H1 (cell line): ENCODE results near the gene FGF12. TPM values are rescaled to one million over a fixed set of nuclear protein-coding genes. Genes with fewer than 3 reads are reported as not detected.

ENCODE experiments used
- CTCF ChIA-PET: fragments of 300-600 bp; sonication (Branson Sonifier 250); formaldehyde crosslinking; loops from one replicate; lab custom pipeline; 2021; ENCODE audit not compliant: partially characterized antibody; lab: Charles Lee
- POLR2A ChIA-PET: fragments of 300-600 bp; sonication (Branson Sonifier 250); formaldehyde crosslinking; loops from one replicate; lab custom pipeline; 2021; ENCODE audit warnings: inconsistent platforms; ENCODE audit not compliant: partially characterized antibody; lab: Charles Lee
- DNase-seq, 2 experiments: peaks; one replicate each; pipeline versions ENCODE4 v3.0.0 to v3.0.0-alpha.2; 2010 to 2022; ENCODE audit warnings: low spot score in 2 of 2, low read depth in 1 of 2, mixed read lengths in 1 of 2
- FAIRE-seq: peaks from 2 replicates; lab custom pipeline; 2011; peaks lifted over from hg19 to GRCh38; lab: Jason Lieb, UNC
- H2AFZ ChIP-seq: 2 replicates; pipeline ENCODE4 v1.8.1; 2012; ENCODE audit warnings: low read length, inconsistent platforms
- H2AK5ac ChIP-seq: 2 replicates; pipeline ENCODE4 v1.6.1; 2013; ENCODE audit warnings: low read depth, low read length
- H2BK120ac ChIP-seq: replicated peaks from 2 replicates; pipeline ENCODE3; 2013; ENCODE audit warnings: low read depth, low read length, inconsistent platforms
- H2BK12ac ChIP-seq: 2 replicates; pipeline ENCODE4 v1.6.1; 2013; ENCODE audit warnings: low read depth, low read length
- H2BK15ac ChIP-seq: 2 replicates; pipeline ENCODE4 v1.6.1; 2013; ENCODE audit warnings: low read length
- H2BK20ac ChIP-seq: 2 replicates; pipeline ENCODE4 v1.6.1; 2013; ENCODE audit warnings: low read length
- H2BK5ac ChIP-seq: 2 replicates; pipeline ENCODE4 v1.6.1; 2013; ENCODE audit warnings: low read depth, low read length
- H3K14ac ChIP-seq: 2 replicates; pipeline ENCODE4 v1.6.1; 2013; ENCODE audit warnings: inconsistent platforms; ENCODE audit not compliant: insufficient read length
- H3K18ac ChIP-seq: 2 replicates; pipeline ENCODE4 v1.6.1; 2013; ENCODE audit warnings: low read length; ENCODE audit errors: extremely low read depth
- H3K23ac ChIP-seq: 2 replicates; pipeline ENCODE4 v1.6.1; 2013; ENCODE audit warnings: inconsistent platforms; ENCODE audit not compliant: insufficient read length
- H3K23me2 ChIP-seq: 2 replicates; pipeline ENCODE4 v1.6.1; 2013; ENCODE audit warnings: low read depth, low read length
- H3K27ac ChIP-seq: 2 replicates; pipeline ENCODE4 v1.6.1; 2011; ENCODE audit warnings: low read depth, low read length, inconsistent platforms
- H3K27me3 ChIP-seq, 4 experiments: replicated peaks in 1 of 4; 1 replicate in 1 of 4; 2 replicates in 3 of 4; pipeline versions ENCODE4 v1.6.1 to v1.8.1; 2011 to 2013; ENCODE audit warnings: low read length in 3 of 4, mild to moderate bottlenecking in 3 of 4, inconsistent platforms in 2 of 4, mixed read lengths in 2 of 4, moderate library complexity in 1 of 4; ENCODE audit not compliant: control insufficient read depth in 3 of 4, insufficient read depth in 3 of 4; ENCODE audit errors: extremely low read depth in 1 of 4
- H3K36me3 ChIP-seq, 4 experiments: 2 replicates each; pipeline versions ENCODE4 v1.6.1 to v1.8.1; 2011 to 2013; ENCODE audit warnings: mild to moderate bottlenecking in 4 of 4, low read length in 3 of 4, moderate library complexity in 2 of 4, control low read depth in 1 of 4, inconsistent platforms in 1 of 4; ENCODE audit not compliant: insufficient read depth in 4 of 4, control insufficient read depth in 2 of 4
- H3K4ac ChIP-seq: replicated peaks from 2 replicates; pipeline ENCODE3; 2013; ENCODE audit warnings: low read length, low read depth, mixed read lengths, inconsistent platforms; ENCODE audit not compliant: insufficient read length
- H3K4me1 ChIP-seq, 4 experiments: replicated peaks in 1 of 4; 1 replicate in 1 of 4; 2 replicates in 3 of 4; pipeline versions ENCODE4 v1.6.1 to v1.8.1; 2011 to 2013; ENCODE audit warnings: low read length in 3 of 4, inconsistent platforms in 2 of 4, mixed read lengths in 1 of 4; ENCODE audit not compliant: insufficient read depth in 4 of 4, control insufficient read depth in 3 of 4
- H3K4me2 ChIP-seq, 2 experiments: 2 replicates each; pipeline versions ENCODE4 v1.6.1 to v1.8.1; 2011 to 2013; ENCODE audit warnings: low read depth in 2 of 2, low read length in 2 of 2, control low read depth in 1 of 2, inconsistent platforms in 1 of 2, mild to moderate bottlenecking in 1 of 2; ENCODE audit not compliant: insufficient read depth in 1 of 2
- H3K4me3 ChIP-seq, 4 experiments: fragments of 200-600, 300-600 bp in 1 of 4; sonication (generic), shearing (Covaris generic), sonication (Bioruptor Twin) in 1 of 4; 2 replicates each; pipeline versions ENCODE4 v1.5.1 to v1.8.1; 2011 to 2016; ENCODE audit warnings: low read length in 4 of 4, low read depth in 3 of 4, control low read depth in 2 of 4, inconsistent platforms in 2 of 4, mild to moderate bottlenecking in 2 of 4, mixed read lengths in 1 of 4, moderate library complexity in 1 of 4; ENCODE audit not compliant: insufficient read depth in 2 of 4; ENCODE audit errors: extremely low read depth in 1 of 4
- H3K56ac ChIP-seq: replicated peaks from 2 replicates; pipeline ENCODE3; 2013; ENCODE audit warnings: low read depth, mild to moderate bottlenecking, mixed read lengths, low read length, inconsistent platforms; ENCODE audit not compliant: insufficient read length
- H3K79me1 ChIP-seq: 2 replicates; pipeline ENCODE4 v1.6.1; 2013; ENCODE audit warnings: low read depth, low read length, control low read depth
- H3K79me2 ChIP-seq, 2 experiments: 2 replicates each; pipeline versions ENCODE4 v1.6.1 to v1.8.1; 2012 to 2013; ENCODE audit warnings: low read length in 2 of 2, mild to moderate bottlenecking in 2 of 2, inconsistent platforms in 1 of 2; ENCODE audit not compliant: insufficient read depth in 2 of 2, control insufficient read depth in 1 of 2
- H3K9ac ChIP-seq, 4 experiments: replicated peaks in 1 of 4; 1 replicate in 1 of 4; 2 replicates in 3 of 4; pipeline versions ENCODE4 v1.6.1 to v1.8.1; 2011 to 2013; ENCODE audit warnings: low read depth in 3 of 4, low read length in 3 of 4, control low read depth in 2 of 4, mild to moderate bottlenecking in 2 of 4, moderate library complexity in 2 of 4, inconsistent platforms in 1 of 4; ENCODE audit errors: extremely low read depth in 1 of 4
- H3K9me3 ChIP-seq, 2 experiments: 2 replicates each; pipeline versions ENCODE4 v1.6.1 to v1.8.1; 2012 to 2013; ENCODE audit warnings: mild to moderate bottlenecking in 2 of 2, moderate library complexity in 2 of 2, control low read depth in 1 of 2, inconsistent platforms in 1 of 2, low read depth in 1 of 2, low read length in 1 of 2, mixed read lengths in 1 of 2; ENCODE audit not compliant: insufficient read depth in 2 of 2
- H4K20me1 ChIP-seq, 2 experiments: replicated peaks in 1 of 2; 2 replicates each; pipeline versions ENCODE3 to v1.8.1; 2011 to 2013; ENCODE audit warnings: inconsistent platforms in 2 of 2, low read length in 2 of 2, mild to moderate bottlenecking in 1 of 2; ENCODE audit not compliant: insufficient read depth in 2 of 2, control insufficient read depth in 1 of 2
- H4K5ac ChIP-seq: 2 replicates; pipeline ENCODE4 v1.6.1; 2013; ENCODE audit warnings: low read length, low read depth, mixed read lengths, inconsistent platforms; ENCODE audit not compliant: insufficient read length
- H4K8ac ChIP-seq: 2 replicates; pipeline ENCODE4 v1.8.0; 2013; ENCODE audit warnings: mild to moderate bottlenecking, moderate library complexity, low read length, inconsistent platforms; ENCODE audit not compliant: insufficient read depth; ENCODE audit errors: extremely low read depth
- H4K91ac ChIP-seq: replicated peaks from 2 replicates; pipeline ENCODE3; 2013; ENCODE audit warnings: low read length, mixed read lengths, inconsistent platforms; ENCODE audit not compliant: insufficient read length
- BCL11A ChIP-seq, 2 experiments: IDR thresholded peaks; one replicate each; pipeline ENCODE4 v1.6.1; 2011; ENCODE audit warnings: low read depth in 2 of 2, low read length in 2 of 2, mild to moderate bottlenecking in 2 of 2
- BRCA1 ChIP-seq: IDR thresholded peaks from 2 replicates; pipeline ENCODE4 v1.6.1; 2012; ENCODE audit warnings: low read depth, low read length, improper control_type of control experiment
- CBX5 ChIP-seq: fragments of 300-800, 300-1000 bp; sonication (generic); IDR thresholded peaks from 2 replicates; pipeline ENCODE4 v1.7.1; 2016; ENCODE audit warnings: antibody characterized with exemption, low read length, low read depth
- CTBP2 ChIP-seq: IDR thresholded peaks from 2 replicates; pipeline ENCODE4 v1.7.0; 2011; ENCODE audit warnings: borderline replicate concordance, mild to moderate bottlenecking, moderate library complexity, mixed read lengths, low read length; ENCODE audit not compliant: insufficient read depth, insufficient read length
- EGR1 ChIP-seq: IDR thresholded peaks from 2 replicates; pipeline ENCODE4 v1.6.1; 2011; ENCODE audit warnings: low read depth, low read length, borderline replicate concordance
- JUN ChIP-seq: IDR thresholded peaks from 2 replicates; pipeline ENCODE4 v1.6.1; 2011; ENCODE audit warnings: low read depth, mild to moderate bottlenecking, improper control_type of control experiment, low read length
- KDM1A ChIP-seq: fragments of 200-600, 300-600 bp; sonication (generic); IDR thresholded peaks from 2 replicates; pipeline ENCODE4 v1.7.1; 2016; ENCODE audit warnings: mild to moderate bottlenecking, low read length, borderline replicate concordance
- KDM5A ChIP-seq: fragments of 200-600 bp; IDR thresholded peaks from 2 replicates; pipeline ENCODE4 v1.7.1; 2012; ENCODE audit warnings: mild to moderate bottlenecking, low read length, inconsistent platforms, mixed read lengths
- RNF2 ChIP-seq: fragments of 200-900, 300-1000 bp; sonication (generic); IDR thresholded peaks from 2 replicates; pipeline ENCODE4 v1.7.1; 2016; ENCODE audit warnings: borderline replicate concordance, low read depth, mild to moderate bottlenecking, antibody characterized with exemption, low read length; ENCODE audit not compliant: poor library complexity, severe bottlenecking; ENCODE audit errors: missing control alignments
- SIRT6 ChIP-seq: IDR thresholded peaks from one replicate; pipeline ENCODE4 v1.7.1; 2012; ENCODE audit warnings: low read length, inconsistent platforms
- TAF7 ChIP-seq: optimal IDR thresholded peaks from 2 replicates; pipeline ENCODE3; 2011; ENCODE audit warnings: low read depth, mild to moderate bottlenecking, inconsistent platforms, low read length, moderate library complexity, borderline replicate concordance
- ZNF274 ChIP-seq: IDR thresholded peaks from 2 replicates; pipeline ENCODE4 v1.7.0; 2012; ENCODE audit warnings: low read length, borderline replicate concordance; ENCODE audit errors: extremely low read depth
- polyA plus RNA-seq, 7 experiments: library from polyadenylated mRNA; depleted of rRNA in 3 of 7; stranded (reverse) in 5 of 7; unstranded in 2 of 7; fragments of >200 nt in 5 of 7; fragments of 200-250 nt in 2 of 7; gene quantifications; 1 replicate in 5 of 7; 2 replicates in 1 of 7; 4 replicates in 1 of 7; pipeline versions ENCODE4 v1.2.1 to v1.2.3, GENCODE V29; 2011 to 2013; ENCODE audit warnings: missing spikeins in 2 of 7, mixed read lengths in 2 of 7
- total RNA-seq: library from RNA; stranded (reverse); fragmentation: NEBNext Ultra II Directional; extraction: Animal tissue kit (Norgen Biotek cat#: 25700); gene quantifications from 2 replicates; pipeline ENCODE4 v1.2.1, GENCODE V29; 2021
- TF ChIP-seq, protein P1 (sequence below): IDR thresholded peaks from 2 replicates; pipeline ENCODE4 v1.6.1; 2011; ENCODE audit warnings: low read depth, mild to moderate bottlenecking, low read length; ENCODE audit not compliant: insufficient read depth

FGF12 gene
- total and polyA plus RNA-seq, 2 of the 8 experiments (the other 6 are each of a cell fraction or from before 2014, with no cell fraction given): 4.1 to 16.6 TPM

DNA sequence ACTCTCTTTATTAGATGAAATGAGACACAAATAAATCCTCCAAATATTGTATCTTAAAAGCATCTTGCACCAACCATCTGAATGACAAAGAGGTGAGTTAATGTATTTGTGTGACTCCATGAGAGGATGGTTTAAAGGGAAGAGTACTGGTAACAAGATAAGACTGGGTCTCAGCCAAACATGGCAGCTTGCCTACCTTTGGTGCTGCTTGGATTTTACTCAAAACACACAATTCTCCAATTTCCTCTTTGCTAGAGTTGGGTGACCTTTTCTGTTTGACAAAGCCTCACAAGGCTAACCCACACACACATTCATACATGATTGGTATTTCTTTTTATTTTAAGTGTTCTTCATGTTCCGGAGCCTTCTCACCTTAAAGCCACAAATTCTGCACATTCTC, 506.4 kb downstream of the FGF12 start (continued):
- no peak for TF ChIP-seq SIRT6
- TF ChIP-seq, all 59 proteins: peak for 0

DNA sequence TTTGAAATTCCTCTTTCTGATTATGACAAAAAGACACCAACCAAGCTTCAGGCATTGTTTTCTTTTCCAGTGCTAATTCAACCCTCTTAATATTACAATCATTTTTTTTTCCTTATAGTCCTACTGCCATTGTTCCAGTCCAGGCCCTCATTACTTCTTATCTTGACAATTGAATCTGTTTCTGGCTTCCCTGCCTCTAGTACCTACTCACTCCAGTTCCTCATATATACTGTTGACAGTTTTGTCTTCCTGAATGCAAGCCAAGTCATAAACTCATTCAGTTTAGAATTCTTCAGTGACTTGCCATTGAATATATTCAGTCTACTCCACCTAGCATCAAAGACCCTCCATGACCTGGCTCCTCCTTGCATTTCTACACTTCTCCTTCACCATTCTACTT, 507.4 kb downstream of the FGF12 start:
- ChIA-PET CTCF (interaction anchor here (0.7 kb wide), 1 partner anchor 31 kb away, joined by 3 read pairs; no protein-coding TSS in a partner anchor), POLR2A (no interaction called here)
- H2BK120ac ChIP-seq: no peak overlapping the region
- no peaks in the 10 kb centered on the region for H3K27me3 ChIP-seq
- FAIRE-seq (no peak), DNase-seq (no peak)
- H2BK15ac ChIP-seq: no peak overlapping the region
- H3K4ac ChIP-seq: no peak overlapping the region
- no peak overlapping the region for H4K91ac ChIP-seq
- H3K27ac ChIP-seq: no peak overlapping the region
- no peak overlapping the region for H3K9ac ChIP-seq
- no peak overlapping the region for H2AK5ac ChIP-seq
- H3K79me1 ChIP-seq: no peaks in the 10 kb centered on the region
- no peak overlapping the region for H2BK20ac ChIP-seq
- no peaks in the 10 kb centered on the region for H3K36me3 ChIP-seq
- H2AFZ ChIP-seq: no peak overlapping the region
- H3K23me2 ChIP-seq: no peaks in the 10 kb centered on the region
- H3K23ac ChIP-seq: no peak overlapping the region
- no peak overlapping the region for H3K18ac ChIP-seq
- no peak overlapping the region for H3K56ac ChIP-seq
- H4K20me1 ChIP-seq: no peaks in the 10 kb centered on the region
- no peaks in the 10 kb centered on the region for H3K4me1 ChIP-seq
- no peaks in the 10 kb centered on the region for H3K79me2 ChIP-seq
- no peak overlapping the region for H2BK5ac ChIP-seq
- no peak overlapping the region for H3K4me2 ChIP-seq
- H3K4me3 ChIP-seq: no peak overlapping the region
- H3K9me3 ChIP-seq: no peaks in the 10 kb centered on the region
- no peak overlapping the region for H4K8ac ChIP-seq
- H2BK12ac ChIP-seq: no peak overlapping the region
- no peak overlapping the region for H4K5ac ChIP-seq
- no peak overlapping the region for H3K14ac ChIP-seq
- TF ChIP-seq TAF7 (no peak), KDM5A (no peak), KDM1A (no peak), ZNF274 (no peak), CTBP2 (no peak), RNF2 (no peak), BCL11A (IDR thresholded peaks at IDR 0.05; ENCODE audit: low read depth in 2 of 2, low read length in 2 of 2) (no peak), BRCA1 (no peak), JUN (no peak), EGR1 (no peak), CBX5 (no peak)
- TF ChIP-seq, protein P1, sequence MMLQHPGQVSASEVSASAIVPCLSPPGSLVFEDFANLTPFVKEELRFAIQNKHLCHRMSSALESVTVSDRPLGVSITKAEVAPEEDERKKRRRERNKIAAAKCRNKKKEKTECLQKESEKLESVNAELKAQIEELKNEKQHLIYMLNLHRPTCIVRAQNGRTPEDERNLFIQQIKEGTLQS: no peak
